ENCODE data around the gene MAST4. TPM values are rescaled to one million over a fixed set of nuclear protein-coding genes. Genes with fewer than 3 reads are reported as not detected.
A peak's percentile ranks its signal among the peaks of the same experiment; 100 is the strongest.

Gene MAST4
- total and polyA plus RNA-seq, 2 of the 13 experiments (the other 11 are each of a cell fraction or from before 2014, with no cell fraction given) = 3.4 to 3.7 TPM

GRCh38 chr5:67144183-67144639 is 548.0 kb downstream of the MAST4 start (continued):
- TF ChIP-seq ZNF652 (CRISPR knock-in tag; IDR thresholded peaks at IDR 0.05; ENCODE audit: borderline replicate concordance, low read depth) (peak; percentile 74), SIX4 (CRISPR knock-in tag; IDR thresholded peaks at IDR 0.05) (0 out of 2 replicates have a peak, but pooled peaks have one; percentile 39), DNMT3B (CRISPR knock-in tag; conservative IDR thresholded peaks at IDR 0.05) (0 out of 2 replicates have a peak, but pooled peaks have one; percentile 41), NFKBIZ (CRISPR knock-in tag; IDR thresholded peaks at IDR 0.05) (no peak), ZKSCAN5 (CRISPR knock-in tag; IDR thresholded peaks at IDR 0.05) (no peak), KLF16 (CRISPR knock-in tag; IDR thresholded peaks at IDR 0.05) (no peak; a peak in 1 of 4 replicates), ZNF607 (CRISPR knock-in tag; IDR thresholded peaks at IDR 0.05; ENCODE audit: borderline replicate concordance) (no peak), HOXA3 (CRISPR knock-in tag; IDR thresholded peaks at IDR 0.05) (0 out of 2 replicates have a peak, but pooled peaks have one; percentile 33), ZFP1 (CRISPR knock-in tag; IDR thresholded peaks at IDR 0.05) (no peak), RAD21 (CRISPR knock-in tag; IDR thresholded peaks at IDR 0.05) (no peak), MTF1 (CRISPR knock-in tag; IDR thresholded peaks at IDR 0.05) (no peak), TIGD3 (CRISPR knock-in tag; IDR thresholded peaks at IDR 0.05; ENCODE audit: borderline replicate concordance) (no peak), HNRNPL (IDR thresholded peaks at IDR 0.05; ENCODE audit: low read depth, low read length) (no peak), ZNF460 (CRISPR knock-in tag; IDR thresholded peaks at IDR 0.05; ENCODE audit: borderline replicate concordance) (no peak), BRF2 (CRISPR knock-in tag; IDR thresholded peaks at IDR 0.05) (no peak), ZNF235 (CRISPR knock-in tag; IDR thresholded peaks at IDR 0.05; ENCODE audit: borderline replicate concordance) (no peak), U2AF2 (IDR thresholded peaks at IDR 0.05; ENCODE audit: low read depth, low read length) (no peak), BHLHE40 (IDR thresholded peaks at IDR 0.05; ENCODE audit: low read length) (no peak), ZNF512B (CRISPR knock-in tag; IDR thresholded peaks at IDR 0.05; ENCODE audit: borderline replicate concordance) (no peak), HMG20B (CRISPR knock-in tag; conservative IDR thresholded peaks at IDR 0.05) (no peak), ZNF282 (IDR thresholded peaks at IDR 0.05; ENCODE audit: partially characterized antibody) (no peak), ZNF569 (CRISPR knock-in tag; IDR thresholded peaks at IDR 0.05; ENCODE audit: borderline replicate concordance) (no peak), REPIN1 (CRISPR knock-in tag; IDR thresholded peaks at IDR 0.05; ENCODE audit: borderline replicate concordance, low read depth) (0 out of 2 replicates have a peak, but pooled peaks have one; percentile 59), MXD3 (CRISPR knock-in tag; IDR thresholded peaks at IDR 0.05) (no peak), ZSCAN20 (CRISPR knock-in tag; IDR thresholded peaks at IDR 0.05; ENCODE audit: borderline replicate concordance) (no peak), DR1 (CRISPR knock-in tag; IDR thresholded peaks at IDR 0.05) (no peak)

All from HepG2 (cell line).